ENCODE measurements around the gene VASN. TPM values are rescaled to one million over a fixed set of nuclear protein-coding genes. Genes with fewer than 3 reads are reported as not detected.
"Not testable (repeated sequence)": the region's sequence is repeated elsewhere in the genome, so short reads cannot be mapped to it uniquely, and the experiment has no call there.

VASN gene
- total RNA-seq, 6 experiments from 2014 or later: 92.0 to 131 (median 103) TPM

- no peak for TF ChIP-seq CTCF (IDR thresholded peaks at IDR 0.05)
- H3K4me3 Mint-ChIP-seq: no peak overlapping the region
- peaks cover 5% of the 10 kb centered on the region; the same call in 1 of the 2 replicates for H3K36me3 Mint-ChIP-seq (ENCODE audit: low read depth)
- H3K4me1 Mint-ChIP-seq (ENCODE audit: low read depth): no peaks in the 10 kb centered on the region
- H3K9me3 Mint-ChIP-seq: no peaks in the 10 kb centered on the region
- DNase-seq: no peak
- H3K27ac Mint-ChIP-seq: 0 out of 2 replicates have a peak overlapping the region, but pooled peaks have one; percentile 21
- peaks cover 12% of the 10 kb centered on the region for H3K27me3 Mint-ChIP-seq (ENCODE audit: insufficient read depth)
Measured at GRCh38 chr16:4339455-4339854, 32.2 kb upstream of the VASN start.

- H3K4me3 Mint-ChIP-seq: no peak overlapping the region
- H3K27me3 Mint-ChIP-seq (ENCODE audit: insufficient read depth): peaks cover 12% of the 10 kb centered on the region
- H3K4me1 Mint-ChIP-seq (ENCODE audit: low read depth): no peaks in the 10 kb centered on the region
- peaks cover 5% of the 10 kb centered on the region; the same call in 1 of the 2 replicates for H3K36me3 Mint-ChIP-seq (ENCODE audit: low read depth)
- no peaks in the 10 kb centered on the region for H3K9me3 Mint-ChIP-seq
- H3K27ac Mint-ChIP-seq: no peak overlapping the region
- no peak for DNase-seq
- TF ChIP-seq CTCF (IDR thresholded peaks at IDR 0.05): peak; percentile 16; the same call in 1 of the 2 replicates
Measured at GRCh38 chr16:4339909-4340308, 31.7 kb upstream of the VASN start.

- no peak overlapping the region for H3K27ac Mint-ChIP-seq
- peaks cover 12% of the 10 kb centered on the region for H3K27me3 Mint-ChIP-seq (ENCODE audit: insufficient read depth)
- H3K36me3 Mint-ChIP-seq (ENCODE audit: low read depth): peaks cover 5% of the 10 kb centered on the region; the same call in 1 of the 2 replicates
- H3K4me3 Mint-ChIP-seq: no peak overlapping the region
- no peak for DNase-seq
- H3K9me3 Mint-ChIP-seq: no peaks in the 10 kb centered on the region
- no peak for TF ChIP-seq CTCF (IDR thresholded peaks at IDR 0.05)
- no peaks in the 10 kb centered on the region for H3K4me1 Mint-ChIP-seq (ENCODE audit: low read depth)
Measured at GRCh38 chr16:4340443-4340842, 31.2 kb upstream of the VASN start.

- no peak for TF ChIP-seq CTCF (IDR thresholded peaks at IDR 0.05)
Measured at GRCh38 chr16:4341250-4341649, 30.4 kb upstream of the VASN start.

GRCh38 chr16:4342866-4343744 is 28.5 kb upstream of the VASN start:
- Mint-ChIP-seq H3K4me1 (ENCODE audit: low read depth) (peaks cover 3% of the 10 kb centered on the region), H3K27me3 (ENCODE audit: insufficient read depth) (peaks cover 12% of the 10 kb centered on the region), H3K4me3 (no peak overlapping the region), H3K36me3 (ENCODE audit: low read depth) (no peaks in the 10 kb centered on the region), H3K27ac (peak overlapping the region; percentile 38; the same call in 1 of the 2 replicates), H3K9me3 (no peaks in the 10 kb centered on the region)
- TF ChIP-seq CTCF (IDR thresholded peaks at IDR 0.05): no peak
- no peak for DNase-seq

More at GRCh38 chr16:4341250-4341649, 30.4 kb upstream of the VASN start:
- H3K27me3 Mint-ChIP-seq (ENCODE audit: insufficient read depth): peaks cover 12% of the 10 kb centered on the region
- H3K4me3 Mint-ChIP-seq: no peak overlapping the region
- no peak for DNase-seq
- no peak overlapping the region for H3K27ac Mint-ChIP-seq
- no peaks in the 10 kb centered on the region for H3K4me1 Mint-ChIP-seq (ENCODE audit: low read depth)
- H3K36me3 Mint-ChIP-seq (ENCODE audit: low read depth): no peaks in the 10 kb centered on the region
- no peaks in the 10 kb centered on the region for H3K9me3 Mint-ChIP-seq

- H3K4me3 Mint-ChIP-seq; H3K4me1 Mint-ChIP-seq (ENCODE audit: low read depth); DNase-seq; H3K27ac Mint-ChIP-seq; H3K9me3 Mint-ChIP-seq; H3K36me3 Mint-ChIP-seq (ENCODE audit: low read depth): not testable (repeated sequence)
- peaks cover 11% of the 10 kb centered on the region for H3K27me3 Mint-ChIP-seq (ENCODE audit: insufficient read depth)
Measured at GRCh38 chr16:4344300-4344982, 27.2 kb upstream of the VASN start.
